Stimulated activated CD4-positive, alpha-beta T cell treated with anti-CD3 and anti-CD28 coated beads, Interleukin-15, amount 100 ng/mL, for 48 hours (primary cell): Measurements from ENCODE around the gene PRKCE.
A peak's percentile ranks its signal among the peaks of the same experiment; 100 is the strongest.

ENCODE experiments used
- DNase-seq, 2 donors: peaks; one replicate each; pipeline ENCODE4 v3.0.0-alpha.2; 2020; ENCODE audit warnings: low read depth in 2 of 2

PRKCE gene

GRCh38 chr2:46013726-46014125, 362.3 kb downstream of the PRKCE start:
- no peak for DNase-seq

- no peak for DNase-seq
Measured at GRCh38 chr2:46014911-46015654, 363.6 kb downstream of the PRKCE start.

- no peak for DNase-seq
Measured at GRCh38 chr2:46015671-46016070, 364.2 kb downstream of the PRKCE start.

GRCh38 chr2:46016091-46016490, 364.6 kb downstream of the PRKCE start:
- no peak for DNase-seq

- DNase-seq, result no peak
Measured at GRCh38 chr2:46018773-46019591, 367.5 kb downstream of the PRKCE start.

- DNase-seq, result no peak
Measured at GRCh38 chr2:46020416-46020815, 368.9 kb downstream of the PRKCE start.

- DNase-seq, result no peak
Measured at GRCh38 chr2:46023165-46023854, 371.8 kb downstream of the PRKCE start.

- DNase-seq, result no peak
Measured at GRCh38 chr2:46024146-46024779, 372.8 kb downstream of the PRKCE start.

- DNase-seq, result no peak
Measured at GRCh38 chr2:46025081-46025480, 373.6 kb downstream of the PRKCE start.

GRCh38 chr2:46025676-46026075, 374.2 kb downstream of the PRKCE start:
- no peak for DNase-seq

GRCh38 chr2:46026431-46026830, 375.0 kb downstream of the PRKCE start:
- no peak for DNase-seq

GRCh38 chr2:46029332-46029811, 377.9 kb downstream of the PRKCE start:
- no peak for DNase-seq

- DNase-seq, result no peak
Measured at GRCh38 chr2:46030330-46030729, 378.9 kb downstream of the PRKCE start.

- no peak for DNase-seq
Measured at GRCh38 chr2:46032161-46032813, 380.8 kb downstream of the PRKCE start.

- DNase-seq, result peak; percentile 38 to 52
Measured at GRCh38 chr2:46032996-46033395, 381.5 kb downstream of the PRKCE start.

GRCh38 chr2:46034535-46034934, 383.1 kb downstream of the PRKCE start:
- no peak for DNase-seq

GRCh38 chr2:46036929-46037328, 385.5 kb downstream of the PRKCE start:
- no peak for DNase-seq

GRCh38 chr2:46039543-46040303, 388.2 kb downstream of the PRKCE start:
- DNase-seq, result no peak

GRCh38 chr2:46040563-46041155, 389.2 kb downstream of the PRKCE start:
- DNase-seq, result no peak

- DNase-seq, result no peak
Measured at GRCh38 chr2:46041434-46041833, 390.0 kb downstream of the PRKCE start.
